GM12874 (cell line): ENCODE results near the gene FRY.

Source experiments
- TF ChIP-seq, protein P1 (sequence below): IDR thresholded peaks from 2 replicates; pipeline ENCODE4 v1.5.1; 2011; ENCODE audit warnings: low read depth, mild to moderate bottlenecking, control low read depth, low read length, moderate library complexity; ENCODE audit not compliant: insufficient read depth

FRY gene

DNA sequence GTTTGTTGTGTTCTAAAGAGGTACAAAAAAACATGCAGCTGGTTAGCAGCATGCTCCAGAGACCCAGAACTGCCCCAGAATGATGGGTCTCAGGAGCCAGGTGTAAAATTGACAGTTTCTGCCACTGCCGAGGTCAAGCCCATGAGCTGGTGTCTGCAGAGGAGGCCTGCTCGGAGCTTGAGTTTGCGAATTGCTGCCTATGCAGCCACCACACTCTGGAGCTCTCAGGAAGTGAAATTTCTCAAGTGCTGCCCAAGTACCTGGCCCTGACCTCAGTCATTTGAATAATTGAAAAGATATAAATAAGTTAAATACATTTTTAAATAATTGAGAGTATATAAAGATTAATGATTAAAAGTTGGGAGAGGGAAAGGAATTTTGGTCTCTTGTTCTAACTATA, 217.2 kb downstream of the FRY start:
- TF ChIP-seq, protein P1, sequence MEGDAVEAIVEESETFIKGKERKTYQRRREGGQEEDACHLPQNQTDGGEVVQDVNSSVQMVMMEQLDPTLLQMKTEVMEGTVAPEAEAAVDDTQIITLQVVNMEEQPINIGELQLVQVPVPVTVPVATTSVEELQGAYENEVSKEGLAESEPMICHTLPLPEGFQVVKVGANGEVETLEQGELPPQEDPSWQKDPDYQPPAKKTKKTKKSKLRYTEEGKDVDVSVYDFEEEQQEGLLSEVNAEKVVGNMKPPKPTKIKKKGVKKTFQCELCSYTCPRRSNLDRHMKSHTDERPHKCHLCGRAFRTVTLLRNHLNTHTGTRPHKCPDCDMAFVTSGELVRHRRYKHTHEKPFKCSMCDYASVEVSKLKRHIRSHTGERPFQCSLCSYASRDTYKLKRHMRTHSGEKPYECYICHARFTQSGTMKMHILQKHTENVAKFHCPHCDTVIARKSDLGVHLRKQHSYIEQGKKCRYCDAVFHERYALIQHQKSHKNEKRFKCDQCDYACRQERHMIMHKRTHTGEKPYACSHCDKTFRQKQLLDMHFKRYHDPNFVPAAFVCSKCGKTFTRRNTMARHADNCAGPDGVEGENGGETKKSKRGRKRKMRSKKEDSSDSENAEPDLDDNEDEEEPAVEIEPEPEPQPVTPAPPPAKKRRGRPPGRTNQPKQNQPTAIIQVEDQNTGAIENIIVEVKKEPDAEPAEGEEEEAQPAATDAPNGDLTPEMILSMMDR, result no peak

DNA sequence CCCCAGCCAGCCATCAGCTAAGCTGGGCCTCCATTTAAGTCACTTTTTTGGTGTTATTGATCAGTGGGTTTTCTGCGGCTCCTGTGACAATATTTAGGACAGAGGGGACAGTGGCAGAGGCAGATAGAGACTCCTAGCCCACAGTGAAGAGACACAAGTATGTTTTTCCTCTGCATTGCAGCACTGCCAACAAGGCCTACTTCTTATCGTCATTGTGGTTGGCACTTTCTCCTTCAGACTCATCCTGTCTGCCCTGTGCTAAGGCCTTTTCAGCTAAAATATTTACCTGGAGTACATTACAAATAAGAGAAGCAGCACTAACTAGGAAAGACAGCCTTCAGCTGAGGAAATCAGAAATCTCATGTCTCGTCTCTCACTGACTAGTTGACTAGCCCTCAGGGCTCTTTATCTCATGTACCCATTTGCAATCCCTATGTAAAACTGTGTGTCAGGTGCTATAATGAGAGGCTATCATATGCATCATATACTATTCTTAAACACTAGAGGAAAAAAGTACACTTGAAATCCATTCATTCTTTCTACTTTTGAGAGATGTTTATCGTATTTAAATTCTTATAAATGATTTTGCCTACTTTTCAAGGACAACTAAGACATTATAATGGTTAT, 221.4 kb downstream of the FRY start:
- TF ChIP-seq, protein P1, result no peak

DNA sequence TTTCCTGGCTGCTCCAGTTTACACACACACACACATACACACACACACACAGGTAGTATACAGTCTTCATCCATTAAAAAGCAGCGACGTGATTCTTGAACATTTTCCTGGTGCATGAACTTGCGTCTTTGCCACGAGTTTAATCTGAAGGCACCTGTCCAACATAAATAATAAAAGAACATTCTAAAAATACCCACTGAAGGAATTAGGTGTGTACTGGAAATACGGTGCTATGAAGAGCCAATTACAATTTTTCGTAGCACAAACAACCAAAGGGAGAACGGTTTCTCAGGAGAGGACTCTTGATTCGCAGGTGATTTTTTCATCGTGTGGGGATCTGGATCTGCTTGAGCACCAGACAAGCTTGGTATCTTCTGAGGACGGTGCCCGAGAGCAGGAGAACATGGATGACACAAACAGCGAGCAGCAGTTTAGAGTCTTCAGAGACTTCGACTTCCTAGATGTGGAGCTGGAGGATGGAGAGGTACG, 222.4 kb downstream of the FRY start:
- TF ChIP-seq, protein P1, result no peak

DNA sequence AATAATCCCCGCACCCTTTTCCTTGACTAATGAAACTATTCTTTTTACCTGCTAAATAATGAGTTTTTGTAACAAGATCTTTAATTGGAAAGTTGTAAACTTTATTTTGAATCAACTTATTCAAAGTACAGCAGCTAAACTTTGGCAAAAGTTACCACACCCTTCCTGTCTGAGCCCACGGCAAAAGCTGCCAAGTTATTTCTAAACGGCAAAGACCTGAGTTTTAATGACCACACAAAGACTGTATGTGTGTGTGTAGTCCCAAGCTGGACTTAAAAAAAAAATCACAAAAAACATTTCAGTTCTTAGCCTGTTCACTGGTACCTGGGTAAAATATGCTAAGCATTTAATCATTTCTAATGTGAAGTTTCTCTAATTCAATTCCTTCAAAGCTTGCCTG, 222.8 kb downstream of the FRY start:
- TF ChIP-seq, protein P1, result no peak

DNA sequence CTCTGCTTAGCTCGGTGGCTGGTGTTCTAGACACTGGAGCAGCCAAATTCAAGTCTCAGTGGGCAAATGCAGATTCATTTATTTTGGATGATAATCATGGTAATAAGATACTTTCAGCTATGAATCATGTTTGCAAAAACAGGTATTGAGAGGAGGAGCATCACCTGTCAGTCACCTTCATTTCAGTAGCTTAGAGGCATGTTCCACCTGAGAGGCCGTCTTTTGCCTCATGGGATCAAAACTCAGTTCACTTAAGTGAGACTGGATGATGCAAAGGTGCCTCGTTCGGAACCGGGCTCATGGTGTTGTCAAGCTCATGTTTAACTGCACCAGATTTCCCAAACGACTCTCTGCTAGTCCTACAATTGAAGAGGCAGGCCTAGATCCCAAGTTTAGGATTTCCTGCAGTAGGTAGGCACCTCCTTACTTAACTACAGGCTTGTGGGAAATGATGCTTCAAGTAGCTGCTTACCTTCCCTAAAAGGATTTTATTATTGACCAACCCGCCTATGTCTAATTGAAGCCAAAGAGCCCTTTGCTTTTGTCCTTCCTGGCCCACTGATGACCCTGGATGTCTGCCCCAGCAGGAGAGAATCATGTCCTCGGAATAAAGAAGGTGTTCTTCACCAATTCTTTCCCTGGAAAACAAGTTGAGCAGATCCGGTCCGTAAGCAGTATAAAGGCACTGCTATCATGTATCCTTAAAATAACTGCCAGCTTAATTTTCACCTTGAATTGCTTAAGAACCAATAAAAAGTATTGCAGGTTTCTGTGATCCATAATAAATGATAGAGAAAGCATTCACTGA, 223.5 kb downstream of the FRY start:
- TF ChIP-seq, protein P1, result no peak

DNA sequence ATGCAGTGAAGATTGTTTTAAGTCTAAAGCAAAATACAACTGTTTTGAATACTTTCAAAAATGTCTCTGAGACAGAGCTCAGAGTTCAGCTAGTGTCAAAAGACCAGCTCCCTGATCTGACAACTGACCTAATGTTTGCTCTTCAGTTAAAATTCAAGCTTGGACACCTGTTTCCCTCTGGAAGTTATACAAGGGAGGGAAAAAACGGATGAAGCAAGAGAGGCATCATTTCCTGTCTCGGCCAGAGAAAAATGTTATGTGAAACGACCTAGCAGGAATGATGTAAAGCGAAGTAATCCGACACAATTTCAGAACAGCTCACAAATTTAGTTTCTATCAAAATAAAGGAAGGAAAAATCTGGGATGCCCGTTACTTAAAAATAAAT, 224.1 kb downstream of the FRY start:
- TF ChIP-seq, protein P1, result no peak

DNA sequence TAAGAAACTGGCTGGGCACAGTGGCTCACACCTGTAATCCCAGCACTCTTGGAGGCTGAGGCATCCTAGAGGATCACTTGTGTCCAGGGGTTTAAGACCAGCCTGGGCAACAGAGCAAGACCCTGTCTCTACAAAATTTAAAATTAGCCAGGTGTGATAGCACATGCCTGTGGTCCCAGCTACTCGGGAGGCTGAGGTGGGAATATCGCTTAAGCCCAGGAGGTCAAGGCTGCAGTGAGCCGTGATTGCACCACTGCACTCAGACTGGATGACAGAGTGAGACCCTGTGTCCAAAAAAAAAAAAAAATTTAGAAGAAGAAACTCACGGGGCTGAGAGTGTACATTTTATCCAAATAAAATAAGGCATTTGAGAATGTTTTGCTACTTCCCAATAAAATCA, 224.7 kb downstream of the FRY start:
- TF ChIP-seq, protein P1, result no peak
